Esophagus muscularis mucosa (tissue), 4 donors: ENCODE results near the gene CEP43. TPM values are rescaled to one million over a fixed set of nuclear protein-coding genes. Genes with fewer than 3 reads are reported as not detected.
A peak's percentile ranks its signal among the peaks of the same experiment; 100 is the strongest.

Source experiments
- DNase-seq: peaks from one replicate; pipeline ENCODE4 v3.0.0-alpha.2; 2017; ENCODE audit errors: extremely low spot score
- H3K27ac ChIP-seq, 4 donors: fragments of 200-600 bp; sonication (generic); replicated peaks in 1 of 4; 1 replicate in 3 of 4; 2 replicates in 1 of 4; pipeline ENCODE4 v1.5.1; 2016 to 2019; ENCODE audit warnings: mild to moderate bottlenecking in 1 of 4
- H3K27me3 ChIP-seq, 4 donors: fragments of 200-600 bp; sonication (generic); one replicate each; pipeline versions ENCODE4 v1.5.1 to v1.6.0; 2016 to 2019
- H3K36me3 ChIP-seq, 4 donors: fragments of 200-600 bp; sonication (generic); one replicate each; pipeline ENCODE4 v1.5.1; 2016 to 2019
- H3K4me1 ChIP-seq, 4 donors: fragments of 200-600 bp; sonication (generic); one replicate each; pipeline ENCODE4 v1.5.1; 2016 to 2019
- H3K4me3 ChIP-seq, 4 donors: fragments of 200-600 bp; sonication (generic); 1 replicate in 2 of 4; 2 replicates in 2 of 4; pipeline ENCODE4 v1.5.1; 2016 to 2019; ENCODE audit warnings: mild to moderate bottlenecking in 4 of 4, moderate library complexity in 1 of 4
- H3K9me3 ChIP-seq, 4 donors: fragments of 200-600 bp; sonication (generic); 1 replicate in 3 of 4; 2 replicates in 1 of 4; pipeline ENCODE4 v1.5.1; 2016 to 2019
- CTCF ChIP-seq, 3 experiments: fragments of 200-600 bp in 2 of 3; fragments of 450-650 bp in 1 of 3; sonication (generic) in 2 of 3; IDR thresholded peaks; one replicate each; pipeline ENCODE4 v1.5.1; 2017 to 2019; ENCODE audit warnings: antibody characterized with exemption in 3 of 3, mild to moderate bottlenecking in 2 of 3, moderate library complexity in 1 of 3
- EP300 ChIP-seq: sonication (generic); formaldehyde crosslinking; IDR thresholded peaks from one replicate; pipeline ENCODE4 v1.6.1; 2017; ENCODE audit warnings: antibody characterized with exemption
- POLR2A ChIP-seq: fragments of 450-650 bp; IDR thresholded peaks from one replicate; pipeline ENCODE4 v1.6.1; 2017; ENCODE audit warnings: antibody characterized with exemption, moderate library complexity, mild to moderate bottlenecking, low read depth
- POLR2AphosphoS5 ChIP-seq, 2 donors: sonication (generic); formaldehyde crosslinking; IDR thresholded peaks; one replicate each; pipeline ENCODE4 v1.6.1; 2017; ENCODE audit warnings: antibody characterized with exemption in 2 of 2
- whole genome bisulfite sequencing: methylation state at CpG from one replicate; pipeline ENCODE4 v1.1.5; 2018; 5-methylcytosine and 5-hydroxymethylcytosine counted together
- intact Hi-C: fragments of 100-400 bp; cut with DNase I; formaldehyde crosslinking; loops from one replicate; pipeline ENCODE4 v1.15.1; 2023
- total RNA-seq, 4 donors: library from RNA; depleted of rRNA; stranded (reverse); fragments of >200 nt; gene quantifications; one replicate each; pipeline versions ENCODE4 v1.1.0 to v1.2.1, GENCODE V29; 2016

The CEP43 gene
- total RNA-seq, 4 donors from 2014 or later: 6.6 to 18.0 (median 8.3) TPM

- TF ChIP-seq POLR2A: no peak
- TF ChIP-seq EP300: no peak
- no peak for TF ChIP-seq CTCF (IDR thresholded peaks at IDR 0.05)
- TF ChIP-seq POLR2AphosphoS5 (IDR thresholded peaks at IDR 0.05): no peak
- WGBS: 61% methylated on average over 6 of the region's 6 CpGs
- H3K27ac ChIP-seq: no peak overlapping the region
- no peaks in the 10 kb centered on the region for H3K27me3 ChIP-seq
- H3K9me3 ChIP-seq: no peaks in the 10 kb centered on the region
- intact Hi-C loops: loop anchor here (5.0 kb wide), 1 partner anchor 200 kb away; no protein-coding TSS in a partner anchor
- DNase-seq: peak; percentile 37
- H3K4me3 ChIP-seq: no peak overlapping the region
- H3K4me1 ChIP-seq: peaks cover 0 to 6% (median 0%) of the 10 kb centered on the region in 4 donors
- H3K36me3 ChIP-seq: no peaks in the 10 kb centered on the region
Observed at GRCh38 chr6:166987448-166987847, 11.7 kb upstream of the CEP43 start.

- WGBS: 76% methylated on average over 3 of the region's 3 CpGs
- H3K36me3 ChIP-seq: no peaks in the 10 kb centered on the region
- H3K27me3 ChIP-seq: no peaks in the 10 kb centered on the region
- H3K4me3 ChIP-seq: no peak overlapping the region
- H3K27ac ChIP-seq: no peak overlapping the region
- intact Hi-C loops: loop anchor here (2.0 to 5.0 kb wide), 2 partner anchors 201 to 213 kb away; no protein-coding TSS in a partner anchor
- TF ChIP-seq CTCF (IDR thresholded peaks at IDR 0.05): no peak
- no peak for TF ChIP-seq POLR2AphosphoS5 (IDR thresholded peaks at IDR 0.05)
- no peak for TF ChIP-seq EP300
- no peak for TF ChIP-seq POLR2A
- peak; percentile 26 for DNase-seq
- peaks cover 0 to 6% (median 0%) of the 10 kb centered on the region in 4 donors for H3K4me1 ChIP-seq
- no peaks in the 10 kb centered on the region for H3K9me3 ChIP-seq
Observed at GRCh38 chr6:166987930-166988329, 11.3 kb upstream of the CEP43 start.

- Histone ChIP-seq H3K4me3 (no peak overlapping the region), H3K4me1 (peaks cover 0 to 6% (median 0%) of the 10 kb centered on the region in 4 donors), H3K36me3 (no peaks in the 10 kb centered on the region), H3K27ac (no peak overlapping the region), H3K27me3 (no peaks in the 10 kb centered on the region), H3K9me3 (no peaks in the 10 kb centered on the region)
- TF ChIP-seq EP300: no peak
- TF ChIP-seq POLR2AphosphoS5 (IDR thresholded peaks at IDR 0.05): no peak
- no peak for TF ChIP-seq CTCF (IDR thresholded peaks at IDR 0.05)
- intact Hi-C loops: loop anchor here (2.0 to 5.0 kb wide), 2 partner anchors 201 to 214 kb away; no protein-coding TSS in a partner anchor
- peak; percentile 70 for DNase-seq
- 69% methylated on average over 3 of the region's 3 CpGs for WGBS
Observed at GRCh38 chr6:166988674-166989201, 10.5 kb upstream of the CEP43 start.

- TF ChIP-seq POLR2AphosphoS5 (IDR thresholded peaks at IDR 0.05) (no peak), CTCF (IDR thresholded peaks at IDR 0.05) (peak; percentile 27 to 52 (median 37))
- H3K4me3 ChIP-seq: no peak overlapping the region
- H3K36me3 ChIP-seq: no peaks in the 10 kb centered on the region
- intact Hi-C loops: loop anchor here (2.0 to 5.0 kb wide), 2 partner anchors 202 to 215 kb away; no protein-coding TSS in a partner anchor
- no peaks in the 10 kb centered on the region for H3K9me3 ChIP-seq
- 63% methylated on average over 10 of the region's 10 CpGs for WGBS
- no peak overlapping the region for H3K27ac ChIP-seq
- peaks cover 0 to 6% (median 0%) of the 10 kb centered on the region in 4 donors for H3K4me1 ChIP-seq
- no peaks in the 10 kb centered on the region for H3K27me3 ChIP-seq
- DNase-seq: no peak
Observed at GRCh38 chr6:166989427-166990032, 9.7 kb upstream of the CEP43 start.
